HG03175 (cell line): Measurements from ENCODE around the gene HOXD13.

Source experiments
- ATAC-seq: cut with Tn5 transposase; IDR thresholded peaks from one replicate; pipeline ENCODE4 v1.9.1; 2021; ENCODE audit warnings: mild to moderate bottlenecking, moderate library complexity; ENCODE audit not compliant: unreplicated experiment

The HOXD13 gene

DNA sequence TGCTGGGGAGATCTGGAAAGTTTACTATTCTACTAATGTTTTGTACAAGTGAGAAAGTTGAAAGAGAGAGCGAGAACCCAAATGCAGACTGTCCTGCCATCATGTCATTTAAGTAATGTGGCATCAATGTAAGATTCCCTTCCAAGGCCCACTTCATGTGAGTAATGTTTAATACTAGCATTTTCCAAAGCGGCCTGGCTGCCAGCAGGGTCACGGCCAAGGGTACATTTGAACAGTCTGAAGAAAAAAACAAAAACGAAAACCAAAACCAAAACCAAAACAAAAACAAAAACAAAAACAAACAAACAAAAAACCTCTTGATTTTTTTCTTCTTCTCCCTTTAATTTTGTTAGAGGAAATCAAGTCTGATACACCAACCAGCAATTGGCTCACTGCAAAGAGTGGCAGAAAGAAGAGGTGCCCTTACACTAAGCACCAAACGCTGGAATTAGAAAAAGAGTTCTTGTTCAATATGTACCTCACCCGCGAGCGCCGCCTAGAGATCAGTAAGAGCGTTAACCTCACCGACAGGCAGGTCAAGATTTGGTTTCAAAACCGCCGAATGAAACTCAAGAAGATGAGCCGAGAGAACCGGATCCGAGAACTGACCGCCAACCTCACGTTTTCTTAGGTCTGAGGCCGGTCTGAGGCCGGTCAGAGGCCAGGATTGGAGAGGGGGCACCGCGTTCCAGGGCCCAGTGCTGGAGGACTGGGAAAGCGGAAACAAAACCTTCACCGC, 26.2 kb downstream of the HOXD13 start:
- no peak for ATAC-seq

DNA sequence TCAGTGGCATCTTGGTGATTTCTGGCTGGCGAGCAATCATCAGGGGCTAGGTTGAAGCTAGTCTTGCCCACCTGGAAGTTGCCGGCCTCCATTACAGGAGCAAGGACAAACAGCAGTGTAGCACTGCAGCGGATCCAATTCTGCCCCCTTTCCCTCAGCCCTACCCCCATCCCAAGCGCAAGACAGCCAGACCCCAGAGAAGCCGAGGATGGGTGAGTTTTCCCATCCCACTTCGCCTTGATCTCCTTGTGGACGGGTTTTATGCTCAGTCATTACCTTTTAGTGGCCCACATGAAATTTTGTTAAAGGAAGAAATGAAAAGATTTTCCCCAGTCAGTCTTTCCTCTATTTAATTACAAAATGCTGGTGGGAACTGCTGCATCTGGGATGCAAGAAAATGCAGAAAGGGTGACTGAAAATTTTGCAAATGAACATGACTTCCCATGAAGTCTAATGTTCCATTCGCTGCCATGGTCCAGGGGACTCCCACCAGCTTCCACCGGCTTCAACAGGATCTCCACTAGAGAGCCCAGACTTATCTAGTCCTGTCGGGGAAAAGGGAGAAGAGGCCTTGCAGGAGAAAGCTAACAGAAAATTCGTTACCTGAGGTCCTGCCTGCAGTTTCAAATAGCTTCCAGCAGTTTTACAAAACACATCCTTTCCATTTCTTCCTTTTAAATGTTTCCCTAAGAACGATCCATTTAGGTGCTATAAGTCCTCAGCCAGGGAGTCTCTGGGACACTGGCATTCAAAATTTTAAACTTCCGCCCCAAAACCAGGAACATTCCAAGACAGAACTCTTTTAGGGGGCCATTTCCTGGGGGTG, 28.1 kb downstream of the HOXD13 start:
- no peak for ATAC-seq

DNA sequence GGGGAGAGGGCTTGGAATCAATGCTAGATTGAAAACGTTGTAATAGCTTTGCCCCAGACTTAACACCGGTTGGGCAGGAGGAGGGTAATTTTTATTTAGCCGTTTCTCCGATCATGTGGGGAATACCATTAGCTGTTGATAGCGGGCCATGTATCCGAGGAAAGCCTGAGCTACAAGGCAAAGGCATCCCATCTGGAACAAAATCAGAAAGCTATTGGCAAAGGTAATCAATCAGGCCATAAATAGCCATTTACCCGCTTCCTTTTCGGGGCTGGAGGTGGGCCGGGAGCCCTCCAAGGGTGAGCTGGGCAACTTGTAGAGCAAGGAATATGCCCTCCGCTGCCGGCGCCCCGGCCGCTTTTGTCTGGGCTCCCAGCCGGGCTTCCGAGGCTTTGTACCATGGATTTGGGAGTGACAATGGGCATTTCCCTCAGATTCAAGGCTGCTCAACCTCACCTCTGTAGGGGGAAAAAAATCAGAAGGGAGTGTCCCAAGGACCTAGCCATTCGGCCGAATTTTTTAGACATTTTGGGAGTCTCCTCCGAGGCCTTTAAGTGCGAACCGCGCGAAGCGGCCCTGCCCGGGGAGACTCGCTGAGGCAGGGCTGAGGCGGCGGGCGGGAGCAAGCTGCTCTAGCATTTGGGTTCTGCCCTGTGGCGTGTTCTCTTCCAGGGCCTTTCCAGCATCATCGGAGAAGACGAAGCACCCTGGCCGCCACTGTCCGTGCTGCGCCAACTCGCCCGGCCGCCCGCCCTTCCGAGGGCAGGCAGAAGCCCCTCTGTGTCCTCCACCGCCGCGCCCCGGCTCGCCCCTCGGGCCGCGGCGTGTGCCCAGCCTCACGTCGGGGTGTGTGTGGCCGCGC, 28.9 kb downstream of the HOXD13 start:
- ATAC-seq: no peak

DNA sequence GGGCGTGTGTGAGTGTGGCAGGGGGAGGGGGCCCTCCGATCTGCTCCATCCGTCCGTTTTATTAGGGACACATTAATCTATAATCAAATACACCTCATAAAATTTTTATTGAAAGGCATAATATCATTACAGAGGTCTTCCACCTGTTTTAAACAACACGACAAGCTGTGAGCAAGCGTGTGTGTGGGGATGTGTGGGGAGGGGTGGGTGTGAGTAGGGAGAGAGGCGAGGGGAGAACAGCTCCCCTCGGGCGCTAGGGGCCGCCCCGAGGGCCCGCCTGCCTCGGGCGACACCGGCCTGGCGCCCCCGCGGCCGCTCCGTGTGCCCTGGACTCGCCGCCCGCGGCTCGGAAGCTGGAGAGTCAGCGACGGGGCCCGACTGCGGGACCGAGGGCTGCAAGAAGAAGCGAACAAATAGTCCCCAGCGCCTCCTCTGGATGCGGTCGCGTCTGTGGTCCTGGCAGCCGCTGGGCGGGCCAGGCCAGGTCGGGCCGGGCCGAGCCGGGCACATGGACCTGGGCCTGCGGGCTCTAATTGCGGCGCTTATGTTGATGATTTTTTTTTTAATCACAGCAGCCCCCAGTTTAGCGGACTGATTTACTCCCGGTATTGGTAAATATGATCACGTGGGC, 29.6 kb downstream of the HOXD13 start:
- no peak for ATAC-seq

DNA sequence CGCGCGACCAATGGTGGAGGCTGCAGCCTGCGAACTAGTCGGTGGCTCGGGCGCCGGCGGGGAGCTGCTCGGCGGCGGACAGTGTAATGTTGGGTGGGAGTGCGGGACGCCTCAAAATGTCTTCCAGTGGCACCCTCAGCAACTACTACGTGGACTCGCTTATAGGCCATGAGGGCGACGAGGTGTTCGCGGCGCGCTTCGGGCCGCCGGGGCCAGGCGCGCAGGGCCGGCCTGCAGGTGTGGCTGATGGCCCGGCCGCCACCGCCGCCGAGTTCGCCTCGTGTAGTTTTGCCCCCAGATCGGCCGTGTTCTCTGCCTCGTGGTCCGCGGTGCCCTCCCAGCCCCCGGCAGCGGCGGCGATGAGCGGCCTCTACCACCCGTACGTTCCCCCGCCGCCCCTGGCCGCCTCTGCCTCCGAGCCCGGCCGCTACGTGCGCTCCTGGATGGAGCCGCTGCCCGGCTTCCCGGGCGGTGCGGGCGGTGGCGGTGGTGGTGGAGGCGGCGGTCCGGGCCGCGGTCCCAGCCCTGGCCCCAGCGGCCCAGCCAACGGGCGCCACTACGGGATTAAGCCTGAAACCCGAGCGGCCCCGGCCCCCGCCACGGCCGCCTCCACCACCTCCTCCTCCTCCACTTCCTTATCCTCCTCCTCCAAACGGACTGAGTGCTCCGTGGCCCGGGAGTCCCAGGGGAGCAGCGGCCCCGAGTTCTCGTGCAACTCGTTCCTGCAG, 30.3 kb downstream of the HOXD13 start, which contains the start of gene HOXD9:
TSS of gene HOXD9 (plus strand) at position 37 of the 728 bp plus-strand sequence. CDS start at position 87, 50 bp downstream.
- ATAC-seq: no peak

DNA sequence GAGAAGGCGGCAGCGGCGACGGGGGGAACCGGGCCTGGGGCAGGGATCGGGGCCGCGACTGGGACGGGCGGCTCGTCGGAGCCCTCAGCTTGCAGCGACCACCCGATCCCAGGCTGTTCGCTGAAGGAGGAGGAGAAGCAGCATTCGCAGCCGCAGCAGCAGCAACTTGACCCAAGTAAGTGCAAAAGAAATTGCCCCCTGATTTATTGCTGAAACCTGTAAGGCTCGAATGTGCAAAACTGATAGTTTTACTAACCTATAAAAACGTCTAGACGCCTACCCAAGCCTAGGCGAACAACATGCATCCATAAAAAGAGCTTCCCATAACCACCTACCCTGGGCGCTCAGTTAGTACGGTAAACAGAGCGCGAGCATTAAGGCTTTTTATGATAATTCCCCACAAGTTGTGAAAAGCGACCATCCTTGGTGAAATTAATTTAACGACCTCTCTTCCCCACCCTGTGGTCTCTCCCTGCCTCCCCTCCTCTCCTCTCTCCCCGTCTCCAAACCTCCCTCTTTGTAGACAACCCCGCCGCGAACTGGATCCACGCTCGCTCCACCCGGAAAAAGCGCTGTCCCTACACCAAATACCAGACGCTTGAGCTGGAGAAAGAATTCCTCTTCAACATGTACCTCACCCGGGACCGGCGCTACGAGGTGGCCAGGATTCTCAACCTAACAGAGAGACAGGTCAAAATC, 31.0 kb downstream of the HOXD13 start:
- no peak for ATAC-seq

DNA sequence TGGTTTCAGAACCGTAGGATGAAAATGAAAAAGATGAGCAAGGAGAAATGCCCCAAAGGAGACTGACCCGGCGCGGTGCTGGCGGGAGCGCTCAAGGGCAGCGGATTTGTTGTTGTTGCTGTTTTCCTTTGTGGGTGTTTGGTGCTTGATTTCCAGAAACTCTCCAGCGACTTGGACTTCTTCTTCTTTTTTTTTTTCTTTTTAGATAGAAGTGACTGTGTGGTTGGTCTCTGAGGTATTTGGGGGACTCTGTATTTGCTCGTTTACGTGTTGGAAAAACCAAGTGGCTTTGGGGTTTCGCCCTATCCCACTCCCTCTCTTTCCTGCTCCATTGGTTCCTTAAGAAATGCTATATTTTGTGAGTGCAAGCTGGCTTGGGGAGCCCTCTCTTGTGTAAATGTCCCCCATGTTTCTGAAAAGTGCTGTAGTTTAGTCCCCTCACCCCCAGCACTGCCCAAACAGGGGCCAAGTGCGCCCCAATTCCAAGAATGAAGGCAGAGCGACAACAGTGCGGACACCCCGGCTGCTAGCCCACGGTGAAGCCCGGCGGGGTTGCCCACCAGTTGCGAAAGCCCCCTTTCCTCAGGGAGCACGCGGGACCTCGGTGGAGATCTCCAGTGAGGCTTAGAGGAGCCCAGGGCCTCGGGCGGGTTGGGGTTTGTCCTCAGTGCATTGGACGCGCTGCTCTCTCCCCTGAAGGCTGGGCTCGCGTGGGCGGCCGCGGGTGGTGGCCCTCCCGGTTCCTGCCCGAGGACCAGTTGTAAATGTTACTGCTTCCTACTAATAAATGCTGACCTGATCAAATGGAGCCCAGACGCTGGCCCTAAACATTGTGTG, 31.8 kb downstream of the HOXD13 start:
- no peak for ATAC-seq

DNA sequence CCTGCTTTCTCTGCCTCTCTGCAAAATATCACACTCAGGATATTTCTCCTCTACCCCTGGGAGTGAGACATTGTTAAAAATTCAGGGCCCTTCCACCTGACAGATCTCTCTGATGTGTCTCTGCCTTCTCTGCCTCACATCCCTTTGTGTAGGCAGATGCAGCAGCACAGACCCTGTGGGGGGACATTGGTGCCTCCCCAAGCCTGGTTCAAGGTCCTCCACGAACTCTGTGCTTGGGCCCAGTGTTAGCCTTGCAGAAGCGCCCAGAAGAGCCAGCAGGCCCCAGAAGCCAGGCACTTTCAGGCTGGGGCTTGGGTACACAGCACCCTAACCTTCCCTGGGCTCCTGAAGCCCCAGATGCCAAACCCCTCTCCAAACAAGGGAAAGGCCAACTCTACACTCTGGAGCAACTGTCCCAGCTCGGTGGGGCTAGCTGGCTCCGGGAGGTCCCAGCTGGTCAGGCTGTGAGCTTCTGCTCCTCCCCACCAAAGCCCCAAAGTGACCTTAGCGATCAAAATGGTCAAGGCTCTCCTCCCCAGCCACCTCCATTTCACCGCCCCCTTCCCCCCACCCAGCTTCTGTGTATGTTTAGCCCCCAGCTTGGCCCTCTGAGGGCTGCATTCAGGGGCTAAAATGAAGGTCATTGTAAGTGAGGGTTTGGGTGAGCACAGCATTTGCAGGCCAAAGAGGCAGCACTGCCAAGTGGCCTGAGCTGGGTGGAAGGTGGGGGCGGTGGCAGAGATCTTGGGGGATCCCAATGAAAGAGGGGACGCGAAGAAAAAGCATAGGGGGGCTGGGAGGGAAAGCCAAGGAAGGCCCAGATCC, 32.6 kb downstream of the HOXD13 start:
- no peak for ATAC-seq

DNA sequence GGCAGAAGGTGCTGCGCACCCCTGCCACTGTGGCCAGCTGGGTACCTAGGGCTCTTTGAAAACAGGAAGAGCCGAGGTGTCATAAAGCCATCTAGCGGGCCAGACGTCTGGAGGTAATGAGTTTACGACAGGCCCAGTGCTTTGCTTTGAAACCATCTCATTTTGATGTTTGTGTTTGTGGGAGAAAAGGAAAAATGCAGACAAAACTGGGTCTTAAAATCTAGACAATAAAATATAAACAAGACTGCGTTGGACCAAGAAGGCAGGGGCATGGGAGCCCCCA, 33.2 kb downstream of the HOXD13 start:
- no peak for ATAC-seq

DNA sequence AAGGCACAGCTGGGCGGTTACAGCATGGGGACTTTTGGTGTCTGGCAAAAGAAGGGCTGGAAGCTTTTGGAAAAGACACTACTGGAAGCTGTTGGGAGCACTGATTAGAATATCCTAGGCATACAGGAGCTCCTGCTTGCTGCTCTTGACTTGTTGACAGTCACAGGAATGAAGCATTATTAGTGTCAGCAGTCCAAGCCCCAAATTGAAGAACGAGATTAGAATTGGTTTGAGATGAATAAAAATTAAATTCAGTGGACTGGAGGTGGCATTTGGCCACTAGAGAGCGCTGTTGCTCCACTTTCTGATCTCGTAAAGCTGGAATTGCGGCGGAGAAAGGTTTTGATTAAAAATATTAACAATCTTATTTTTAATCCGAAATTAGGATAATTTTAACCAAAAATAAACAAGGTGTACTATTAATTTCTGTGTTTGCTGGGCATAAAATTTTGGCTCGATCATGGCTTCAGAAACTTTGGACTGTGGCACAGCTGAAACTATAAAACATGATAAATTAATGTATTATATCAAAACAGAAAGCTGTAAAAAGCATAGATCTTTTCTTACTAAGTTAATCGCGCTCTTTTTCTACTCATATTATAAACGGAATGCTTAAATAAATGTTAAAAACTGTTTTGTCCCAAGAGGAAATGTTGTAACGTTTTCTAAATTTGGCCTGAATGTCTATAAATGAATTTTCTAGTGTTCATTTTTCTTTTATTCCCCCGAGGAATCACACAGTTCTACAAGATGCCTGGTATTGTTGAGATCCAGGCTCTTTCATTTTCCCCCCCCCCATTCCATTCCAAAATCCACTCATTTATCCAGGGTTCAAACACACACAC, 34.6 kb downstream of the HOXD13 start:
- ATAC-seq: no peak

DNA sequence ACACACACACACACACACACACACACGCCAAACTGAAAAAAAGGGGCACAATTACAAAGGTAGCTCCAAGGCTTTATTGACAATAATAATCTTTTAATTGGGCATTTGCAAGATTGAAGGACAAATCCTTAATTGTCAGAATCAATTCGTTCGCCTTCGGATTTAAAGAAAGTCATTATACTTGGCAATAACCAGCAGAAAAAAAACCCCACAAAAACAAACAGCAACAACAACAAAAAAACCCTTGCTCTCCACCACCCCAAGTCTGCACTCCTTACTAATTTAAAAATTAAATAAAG, 35.2 kb downstream of the HOXD13 start:
- ATAC-seq: no peak

DNA sequence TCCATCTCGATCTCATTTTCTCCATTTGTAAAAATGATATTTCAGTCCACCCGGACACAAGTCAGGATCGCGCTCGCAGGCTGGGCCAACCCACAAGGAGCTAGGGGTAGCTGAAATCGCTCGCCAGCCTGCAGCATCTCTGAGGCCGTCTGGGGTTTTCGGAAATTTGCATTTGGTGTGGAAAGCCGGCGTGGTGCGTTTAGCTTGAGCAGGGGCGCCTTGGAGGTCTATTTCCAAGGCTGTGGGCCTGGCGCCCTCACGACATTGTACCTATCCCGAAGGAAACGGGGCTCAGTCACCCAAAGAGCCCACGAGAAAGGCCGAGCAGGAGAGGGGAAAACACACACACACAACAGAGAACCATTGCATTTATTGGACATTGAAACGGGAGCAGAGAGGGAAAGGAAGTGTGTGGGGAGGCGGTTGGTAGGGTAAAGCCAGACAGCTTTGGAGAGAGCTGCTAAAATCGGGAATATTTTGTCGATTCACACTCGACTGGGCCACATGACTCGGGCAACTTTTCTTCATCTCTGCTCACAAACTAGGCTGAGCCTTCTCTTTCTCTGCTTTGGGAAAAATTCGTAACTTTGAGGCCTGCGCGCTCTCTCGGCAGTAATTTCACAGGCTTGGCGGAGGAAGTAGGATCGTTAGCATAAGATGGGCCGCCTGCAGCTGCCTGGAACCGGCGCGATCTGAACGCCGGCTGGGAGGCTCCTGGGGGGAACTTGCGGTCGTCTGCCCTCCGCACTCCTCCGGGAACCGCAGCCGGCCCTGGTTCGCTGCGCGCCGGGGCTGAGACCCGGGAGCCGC, 35.9 kb downstream of the HOXD13 start:
- no peak for ATAC-seq

DNA sequence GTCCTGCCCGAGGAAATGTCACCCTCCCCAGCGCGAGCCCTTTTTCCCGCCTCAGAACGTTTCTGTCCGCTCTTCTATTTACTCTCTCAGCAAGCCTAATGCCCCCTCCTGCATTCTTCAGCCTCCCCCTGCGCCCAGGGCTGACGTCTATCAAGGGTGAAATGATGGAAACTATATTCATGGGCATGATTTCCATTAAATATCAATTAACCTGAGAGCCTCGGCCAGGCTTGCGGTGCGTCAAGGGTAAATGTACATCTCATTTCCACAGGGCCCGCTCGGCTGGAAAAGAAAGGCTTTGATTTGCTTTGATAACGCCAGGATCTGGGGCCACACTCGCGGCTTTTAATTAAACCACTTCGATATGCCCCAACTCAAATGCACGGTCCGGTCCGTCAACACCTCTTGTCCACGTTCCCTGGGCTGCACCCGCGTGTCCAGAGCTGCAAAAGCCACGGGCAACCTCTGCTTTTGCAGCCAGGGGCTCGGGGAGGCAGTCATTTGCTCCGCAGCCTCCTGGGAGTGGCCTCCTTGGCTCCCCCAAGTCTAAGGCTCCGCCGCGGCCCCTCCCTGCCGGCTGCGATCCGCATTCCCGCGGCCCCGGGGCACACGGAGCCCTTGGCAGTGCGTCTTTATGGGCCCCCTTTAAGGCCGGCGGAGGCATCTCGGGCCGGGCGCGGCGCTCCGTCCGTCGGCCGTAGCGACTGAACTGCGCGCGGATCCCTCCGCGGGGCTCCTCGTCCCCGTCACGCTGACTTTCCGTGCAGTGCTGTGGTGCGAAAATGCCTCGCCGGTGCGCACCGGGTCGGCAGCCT, 36.7 kb downstream of the HOXD13 start, which contains the start of gene HOXD8:
TSS of gene HOXD8 (plus strand) at position 724 of the 815 bp plus-strand sequence. CDS start 662 bp downstream, outside the sequence.
- ATAC-seq: no peak

DNA sequence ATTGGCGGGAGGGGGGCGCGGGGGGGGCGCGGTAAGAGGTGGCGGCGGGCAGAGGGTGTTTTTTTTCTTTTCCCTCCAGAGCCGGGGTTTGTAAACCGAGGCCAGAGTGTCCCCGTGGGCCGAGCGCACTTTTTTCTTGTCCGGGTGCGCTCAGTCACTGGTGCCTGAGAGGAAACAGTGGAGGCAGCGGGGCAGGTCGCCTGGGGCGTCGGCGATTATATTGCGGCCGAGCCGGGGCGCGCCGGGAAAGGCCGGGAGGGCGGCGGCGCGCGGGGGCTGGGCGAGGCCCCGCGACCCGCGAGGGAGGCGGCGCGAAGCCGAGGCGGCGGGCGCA, 37.3 kb downstream of the HOXD13 start:
- no peak for ATAC-seq

DNA sequence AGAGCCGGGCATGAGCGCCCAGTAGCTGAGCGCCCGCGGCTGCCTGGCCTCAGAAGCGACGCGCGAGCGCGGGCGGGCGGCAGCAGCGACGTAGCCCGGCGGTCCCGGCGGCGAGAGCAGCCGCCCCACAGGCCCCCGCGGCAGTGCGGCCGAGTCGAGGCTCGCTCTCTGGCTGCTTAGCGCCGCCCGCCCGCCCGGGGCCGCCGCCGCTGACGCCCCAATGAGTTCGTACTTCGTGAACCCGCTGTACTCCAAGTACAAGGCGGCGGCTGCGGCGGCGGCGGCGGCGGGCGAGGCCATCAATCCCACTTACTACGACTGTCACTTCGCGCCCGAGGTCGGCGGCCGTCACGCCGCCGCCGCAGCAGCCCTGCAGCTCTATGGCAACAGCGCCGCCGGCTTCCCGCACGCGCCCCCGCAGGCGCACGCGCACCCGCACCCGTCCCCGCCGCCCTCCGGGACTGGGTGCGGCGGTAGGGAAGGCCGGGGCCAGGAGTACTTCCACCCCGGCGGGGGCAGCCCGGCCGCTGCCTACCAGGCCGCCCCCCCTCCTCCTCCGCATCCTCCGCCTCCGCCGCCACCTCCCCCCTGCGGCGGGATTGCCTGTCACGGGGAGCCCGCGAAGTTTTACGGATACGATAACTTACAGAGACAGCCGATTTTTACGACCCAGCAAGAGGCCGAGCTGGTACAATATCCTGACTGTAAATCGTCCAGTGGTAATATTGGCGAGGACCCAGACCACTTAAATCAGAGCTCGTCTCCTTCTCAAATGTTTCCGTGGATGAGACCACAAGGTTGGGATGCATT, 37.8 kb downstream of the HOXD13 start:
- ATAC-seq: no peak
